Endothelial cell of hepatic sinusoid (primary cell): ENCODE measurements around the gene FANCM.

Experiments used
- in situ Hi-C: cut with HindIII; loops from 2 replicates; pipeline ENCODE4 v1.10.0; 2017; ENCODE audit warnings: low sequenced_read_pairs

Gene FANCM

DNA sequence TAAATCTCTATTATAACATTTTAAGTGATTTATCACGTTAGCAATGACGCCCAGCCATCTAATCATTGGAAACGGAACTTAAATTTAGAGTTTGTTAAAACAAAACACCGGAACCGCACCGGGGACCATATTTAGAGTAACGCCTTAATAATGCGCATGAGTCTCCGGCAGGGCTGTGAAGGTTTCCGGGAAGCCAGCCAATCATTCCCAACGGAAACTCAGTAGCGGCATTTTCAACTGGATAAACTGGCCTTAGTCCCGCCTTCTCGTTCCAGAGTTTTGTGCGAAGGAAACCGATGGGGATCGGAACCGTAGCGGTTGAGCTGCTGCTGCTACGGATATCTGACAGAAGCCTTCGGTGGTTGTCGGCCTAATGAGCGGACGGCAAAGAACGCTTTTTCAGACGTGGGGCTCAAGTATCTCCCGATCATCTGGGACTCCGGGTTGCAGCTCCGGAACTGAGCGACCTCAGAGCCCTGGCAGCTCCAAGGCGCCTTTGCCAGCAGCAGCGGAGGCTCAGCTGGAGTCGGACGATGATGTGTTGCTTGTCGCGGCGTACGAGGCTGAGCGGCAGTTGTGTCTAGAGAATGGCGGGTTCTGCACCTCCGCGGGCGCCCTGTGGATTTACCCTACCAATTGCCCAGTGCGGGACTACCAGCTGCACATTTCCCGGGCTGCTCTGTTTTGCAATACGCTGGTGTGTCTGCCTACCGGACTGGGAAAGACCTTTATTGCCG is at the start of gene FANCM:
TSS of gene FANCM (plus strand) at position 272 of the 737 bp plus-strand sequence. CDS start at position 374, 102 bp downstream.
- in situ Hi-C loops, result no loop called here

- in situ Hi-C loops, result no loop called here
Measured at GRCh38 chr14:45089813-45090212, 45.9 kb upstream of the FANCM start.

GRCh38 chr14:45091710-45092109 is 44.0 kb upstream of the FANCM start:
- in situ Hi-C loops, result no loop called here

DNA sequence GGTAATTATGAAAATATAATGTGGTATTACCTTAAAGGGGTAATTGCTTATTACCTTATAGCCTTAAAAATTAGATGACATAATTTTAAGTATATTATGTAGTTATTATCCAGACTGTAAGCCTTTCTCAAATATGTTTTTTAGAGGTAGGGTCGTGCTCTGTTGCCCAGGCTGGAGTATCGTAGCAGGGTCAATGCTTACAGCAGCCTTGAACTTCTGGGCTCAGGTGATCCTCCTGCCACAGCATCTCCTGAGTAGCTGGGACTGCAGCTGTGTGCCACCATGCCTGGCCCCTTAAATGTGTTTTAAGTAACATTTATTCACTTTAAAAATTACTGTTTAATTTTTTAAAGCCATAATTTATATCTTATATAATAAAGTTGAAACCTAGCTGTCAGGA is 41.5 kb upstream of the FANCM start:
- in situ Hi-C loops, result no loop called here

- in situ Hi-C loops, result no loop called here
Measured at GRCh38 chr14:45095143-45095542, 40.6 kb upstream of the FANCM start.

DNA sequence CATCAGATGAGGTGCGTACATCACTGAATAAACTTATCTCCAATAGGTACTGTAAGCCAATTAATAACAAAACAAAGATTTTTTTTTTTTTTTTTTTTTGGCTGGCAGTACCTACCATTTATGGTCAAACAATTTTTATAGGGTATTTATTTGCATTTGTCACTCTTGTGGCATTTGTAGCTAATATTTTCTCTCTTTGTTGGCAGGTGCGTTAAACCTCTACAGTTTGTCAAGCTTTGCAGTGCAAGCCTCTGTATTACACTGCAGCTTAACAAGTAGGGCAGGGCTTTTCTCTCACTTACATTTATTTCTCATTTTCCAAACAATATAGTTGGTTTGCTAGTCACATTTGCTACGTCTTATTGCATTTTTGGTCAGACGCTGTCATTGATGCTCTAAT is 39.5 kb upstream of the FANCM start:
- in situ Hi-C loops, result no loop called here

DNA sequence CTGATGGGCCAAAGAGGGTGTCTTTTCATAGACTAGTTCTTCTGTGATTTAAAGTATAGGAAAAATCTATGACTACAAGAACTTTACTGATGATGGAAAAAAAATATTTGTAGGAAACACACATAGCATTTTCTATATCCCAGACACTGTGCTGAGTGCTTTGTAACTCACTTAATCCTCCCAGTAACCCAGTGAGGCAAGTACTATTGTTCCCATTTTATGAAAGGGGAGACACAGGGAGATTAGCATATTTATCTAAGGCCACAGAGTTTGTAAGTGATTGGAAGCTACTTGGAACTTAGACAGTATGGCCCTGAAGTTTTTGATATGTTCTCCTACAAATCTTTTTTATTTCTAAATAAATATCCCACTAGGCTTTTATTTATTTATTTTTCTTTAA is 31.9 kb upstream of the FANCM start:
- in situ Hi-C loops, result no loop called here

DNA sequence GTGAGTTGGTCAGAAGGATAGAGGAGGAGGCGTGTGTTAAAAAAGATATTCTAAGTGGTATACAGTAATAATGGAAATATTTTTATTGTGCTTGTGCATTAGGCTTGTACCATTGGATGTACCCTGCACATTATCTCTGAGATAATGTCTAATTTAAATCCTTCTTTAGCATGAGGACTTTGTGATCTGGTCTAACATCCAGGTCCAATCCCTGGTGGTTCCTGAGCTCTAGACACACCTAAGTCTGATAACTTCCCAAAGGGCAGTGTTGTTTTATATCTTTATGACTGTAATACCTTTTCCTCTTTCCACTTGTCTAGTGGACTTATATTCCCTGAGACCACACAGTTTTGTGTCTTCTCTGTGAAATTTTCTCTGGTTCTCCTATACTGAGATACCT is 31.2 kb upstream of the FANCM start:
- in situ Hi-C loops, result no loop called here

DNA sequence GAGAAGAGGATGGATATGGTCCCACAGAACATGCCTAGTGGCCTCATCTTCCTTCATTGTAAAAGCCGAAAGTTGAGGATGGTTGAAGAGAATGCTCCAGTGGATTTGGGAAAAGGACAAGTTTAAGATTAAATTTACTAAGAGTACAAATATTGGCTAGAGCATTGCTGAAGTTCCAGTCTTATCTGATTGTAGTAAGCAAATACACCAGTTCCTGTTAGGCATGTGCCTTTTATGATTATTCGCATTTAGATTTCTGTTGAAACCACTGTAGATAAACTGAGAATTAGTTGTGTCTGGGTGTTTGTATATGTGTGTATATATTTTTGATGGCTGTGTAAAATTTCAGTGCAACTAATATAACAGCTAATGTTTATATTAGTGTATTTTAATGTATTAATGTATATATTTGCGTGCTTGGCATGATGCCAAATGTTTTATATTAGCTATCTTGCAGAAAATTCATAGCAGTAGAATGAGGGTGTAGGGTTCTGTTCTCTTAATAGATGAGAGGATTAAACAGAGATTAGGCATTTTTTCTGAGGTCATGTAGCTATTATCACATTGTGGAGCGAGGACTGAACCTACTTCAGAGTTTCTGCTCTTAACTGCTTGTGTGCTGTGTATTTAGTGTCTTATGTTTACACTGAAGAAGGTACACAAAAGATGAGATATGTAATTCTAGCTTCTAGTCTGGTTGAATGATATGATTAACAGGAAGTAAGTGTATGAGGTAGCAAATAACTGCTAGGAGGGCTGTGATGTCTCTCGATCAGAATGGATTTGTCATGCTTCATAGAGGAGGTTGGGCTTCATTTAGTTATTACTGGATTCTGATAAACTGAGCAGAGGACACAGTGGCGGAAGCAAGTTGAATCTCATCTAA is 22.6 kb upstream of the FANCM start:
- in situ Hi-C loops, result no loop called here

- in situ Hi-C loops, result no loop called here
Measured at GRCh38 chr14:45114327-45114726, 21.4 kb upstream of the FANCM start.

DNA sequence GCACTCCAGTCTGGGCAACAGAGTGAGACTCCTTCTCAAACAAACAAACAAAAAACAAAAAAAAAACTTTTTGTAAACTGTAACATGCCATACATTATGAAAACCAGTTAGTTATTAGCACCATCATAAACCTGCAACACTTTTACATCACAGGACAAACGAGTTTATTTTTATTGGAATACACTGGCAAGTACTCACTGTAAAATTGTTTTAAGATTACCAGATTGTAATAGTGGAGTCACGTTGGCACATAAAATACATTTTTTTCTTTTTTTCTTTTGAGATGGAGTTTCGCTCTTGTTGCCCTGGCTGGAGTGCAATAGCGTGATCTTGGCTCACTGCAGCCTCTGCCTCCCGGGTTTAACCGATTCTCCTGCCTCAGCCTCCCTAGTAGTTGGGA is 17.1 kb upstream of the FANCM start:
- in situ Hi-C loops, result no loop called here

DNA sequence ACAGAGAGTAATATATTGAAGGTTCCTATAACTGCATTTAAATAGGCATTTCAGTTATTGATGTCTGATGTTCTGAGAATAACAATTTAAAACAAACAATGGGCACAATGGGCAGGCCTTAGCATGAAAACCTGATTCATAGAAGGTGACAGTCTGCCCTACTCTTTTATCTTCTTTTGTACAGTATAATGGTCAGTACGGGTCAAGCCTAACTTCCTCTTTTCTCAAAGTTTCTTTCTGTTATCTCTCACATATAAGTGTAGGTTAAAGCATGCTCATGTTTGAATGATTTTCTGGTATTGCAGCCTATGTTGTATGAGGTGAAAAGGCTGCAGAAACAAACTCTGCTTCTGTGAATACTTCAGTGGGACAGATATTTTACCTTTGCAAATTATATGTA is 15.6 kb upstream of the FANCM start:
- in situ Hi-C loops, result no loop called here

DNA sequence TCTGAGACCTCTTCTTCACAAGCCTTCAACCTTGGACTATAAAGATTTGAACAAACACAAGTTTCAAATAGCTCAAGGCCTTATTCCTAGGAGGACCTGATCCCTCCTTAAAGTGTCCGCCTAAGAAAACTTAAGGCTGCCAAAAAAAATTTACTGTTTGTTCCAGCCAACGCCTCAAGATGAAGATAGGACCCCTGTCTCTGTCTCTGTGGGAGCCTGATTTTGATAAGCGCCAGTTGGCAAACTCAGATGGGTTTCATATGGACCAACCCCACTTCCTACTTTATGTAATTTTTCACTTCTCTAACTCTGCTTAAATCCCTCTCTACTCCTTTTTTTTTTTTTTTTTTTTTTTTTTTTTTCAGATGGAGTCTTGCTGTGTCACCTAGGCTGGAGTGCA is 12.5 kb upstream of the FANCM start:
- in situ Hi-C loops, result no loop called here

DNA sequence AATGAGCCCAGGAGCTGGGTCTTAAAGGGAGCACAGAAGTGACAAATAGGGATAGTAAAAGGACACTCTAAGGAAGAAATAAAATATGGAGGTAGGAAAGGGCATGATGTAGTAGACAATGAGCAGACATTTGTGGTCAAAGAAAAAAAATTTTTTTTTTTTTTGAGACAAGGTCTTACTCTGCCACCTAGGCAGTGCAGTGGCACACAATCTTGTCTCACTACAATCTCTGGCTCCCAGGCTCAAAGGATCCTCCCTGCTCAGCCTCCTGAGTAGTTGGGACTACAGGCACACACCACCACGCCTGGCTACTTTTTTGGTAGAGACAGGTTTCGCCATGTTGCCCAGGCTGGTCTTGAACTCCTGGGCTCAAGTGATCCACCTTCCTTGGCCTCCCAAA is 10.0 kb upstream of the FANCM start:
- in situ Hi-C loops, result no loop called here

- in situ Hi-C loops, result no loop called here
Measured at GRCh38 chr14:45128963-45129629, 6.6 kb upstream of the FANCM start.

GRCh38 chr14:45133683-45134050 is 2.1 kb upstream of the FANCM start:
- in situ Hi-C loops, result no loop called here

DNA sequence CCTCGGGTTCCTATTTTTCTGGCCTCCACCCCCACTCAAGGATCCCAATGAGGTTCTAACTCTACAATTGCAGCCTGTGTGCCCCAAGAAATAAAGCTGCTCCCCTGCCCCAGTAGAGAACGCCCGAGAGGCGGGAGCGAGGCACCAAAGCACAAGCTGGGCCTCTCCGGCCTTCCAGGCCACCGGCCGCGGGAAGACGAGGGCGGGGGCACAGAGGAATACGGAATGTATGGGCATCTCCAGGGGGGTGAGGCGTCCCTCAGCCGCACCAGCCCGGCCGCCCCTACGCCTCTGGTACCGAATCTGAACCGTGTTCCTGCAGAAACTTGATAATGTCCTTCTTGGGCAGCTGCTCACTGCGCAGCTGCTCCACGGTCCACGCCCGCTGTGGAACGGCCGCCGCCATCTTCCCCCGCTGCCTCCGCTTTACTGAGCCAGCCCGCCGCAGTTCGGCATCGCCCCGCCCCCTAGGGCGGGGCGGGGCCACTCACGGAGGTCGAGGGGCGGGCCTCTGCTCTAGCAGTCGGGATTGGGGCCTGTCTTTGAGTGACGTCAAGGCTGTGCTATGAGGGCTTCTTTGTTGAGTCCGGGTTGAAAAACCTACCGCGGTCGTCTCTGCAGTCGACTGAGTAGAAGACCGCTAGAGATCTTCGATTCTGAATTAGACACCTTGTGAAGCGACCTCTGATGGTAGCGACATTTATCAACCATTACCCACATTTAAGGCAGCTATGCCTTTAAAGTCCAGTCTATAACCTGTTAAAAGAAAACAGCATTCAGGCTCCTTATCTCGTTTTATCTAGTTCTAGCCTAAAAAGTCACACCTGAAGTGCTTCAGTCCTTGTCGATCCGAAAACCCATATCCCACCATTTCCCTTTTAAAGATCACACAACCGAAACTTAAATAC is 1.4 kb upstream of the FANCM start, which contains the start of gene FKBP3:
TSS of gene FKBP3 (minus strand) at position 431 of the 908 bp plus-strand sequence. CDS start at position 406, 25 bp downstream.
- in situ Hi-C loops, result no loop called here

GRCh38 chr14:45135156-45135555 is 574 bp upstream of the FANCM start:
- in situ Hi-C loops, result no loop called here

GRCh38 chr14:45136399-45136798 is 669 bp downstream of the FANCM start:
- in situ Hi-C loops, result no loop called here

DNA sequence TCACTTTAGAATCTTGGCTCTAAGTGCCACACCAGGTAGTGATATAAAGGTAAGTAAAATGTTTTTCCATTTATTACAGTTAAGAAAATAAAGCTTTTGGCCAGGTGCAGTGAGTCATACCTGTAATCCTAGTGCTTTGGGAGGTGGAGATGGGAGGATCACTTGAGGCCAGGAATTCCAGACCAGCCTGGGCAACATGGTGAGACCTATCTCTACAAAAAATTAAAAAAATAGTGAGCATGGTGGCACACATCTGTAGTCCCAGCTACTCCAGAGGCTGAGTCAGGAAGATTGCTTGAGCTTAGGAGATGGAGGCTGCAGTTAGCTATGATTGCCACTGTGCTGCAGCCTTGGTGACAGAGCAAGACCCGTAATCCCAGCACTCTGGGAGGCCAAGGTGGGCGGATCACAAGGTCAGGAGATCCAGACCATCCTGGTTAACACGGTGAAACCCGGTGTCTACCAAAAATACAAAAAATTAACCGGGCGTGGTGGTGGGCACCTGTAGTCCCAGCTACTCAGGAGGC is 5.0 kb downstream of the FANCM start:
- in situ Hi-C loops, result no loop called here
